NCI-H146 (cell line): ENCODE measurements around the gene MET.

Source experiments
- DNase-seq: peaks from one replicate; lab custom pipeline; 2025; lab: John Stamatoyannopoulos, UW

MET gene

DNA sequence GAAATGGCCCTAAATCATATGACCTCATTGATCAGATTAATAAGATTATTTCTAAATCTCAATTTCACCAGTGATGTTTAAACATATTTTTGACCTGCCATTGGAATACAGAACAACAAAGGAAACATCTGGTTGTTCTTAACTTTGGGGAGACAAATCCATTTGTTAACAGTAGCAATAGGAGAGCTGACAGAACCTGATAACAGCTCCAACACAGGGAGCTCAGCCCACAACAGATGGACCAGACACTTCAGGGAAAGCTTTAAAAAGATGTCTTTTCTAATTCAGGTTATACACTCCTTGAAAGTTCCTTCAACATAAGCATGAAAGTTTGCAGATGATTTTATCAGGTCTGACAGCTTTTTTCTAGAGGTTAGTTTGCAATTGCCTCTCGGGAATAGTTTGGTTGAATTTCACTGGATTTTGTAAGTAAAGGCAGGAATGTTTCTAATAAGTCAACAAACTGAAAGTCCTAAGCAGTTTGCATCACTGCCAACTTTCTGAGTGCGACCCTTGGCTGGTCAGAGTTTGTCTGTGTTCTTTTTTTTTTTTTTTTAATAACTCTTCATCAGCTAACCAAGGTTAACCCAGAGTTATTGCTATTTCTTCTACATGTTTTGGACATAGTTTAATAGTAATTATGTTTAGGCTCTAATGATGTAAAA is 6.5 kb upstream of the MET start:
- no peak for DNase-seq

GRCh38 chr7:116669769-116670168 is 2.2 kb upstream of the MET start:
- no peak for DNase-seq

GRCh38 chr7:116670409-116671015 is 1.5 kb upstream of the MET start:
- no peak for DNase-seq

GRCh38 chr7:116671111-116671510 is 885 bp upstream of the MET start:
- DNase-seq = no peak

DNA sequence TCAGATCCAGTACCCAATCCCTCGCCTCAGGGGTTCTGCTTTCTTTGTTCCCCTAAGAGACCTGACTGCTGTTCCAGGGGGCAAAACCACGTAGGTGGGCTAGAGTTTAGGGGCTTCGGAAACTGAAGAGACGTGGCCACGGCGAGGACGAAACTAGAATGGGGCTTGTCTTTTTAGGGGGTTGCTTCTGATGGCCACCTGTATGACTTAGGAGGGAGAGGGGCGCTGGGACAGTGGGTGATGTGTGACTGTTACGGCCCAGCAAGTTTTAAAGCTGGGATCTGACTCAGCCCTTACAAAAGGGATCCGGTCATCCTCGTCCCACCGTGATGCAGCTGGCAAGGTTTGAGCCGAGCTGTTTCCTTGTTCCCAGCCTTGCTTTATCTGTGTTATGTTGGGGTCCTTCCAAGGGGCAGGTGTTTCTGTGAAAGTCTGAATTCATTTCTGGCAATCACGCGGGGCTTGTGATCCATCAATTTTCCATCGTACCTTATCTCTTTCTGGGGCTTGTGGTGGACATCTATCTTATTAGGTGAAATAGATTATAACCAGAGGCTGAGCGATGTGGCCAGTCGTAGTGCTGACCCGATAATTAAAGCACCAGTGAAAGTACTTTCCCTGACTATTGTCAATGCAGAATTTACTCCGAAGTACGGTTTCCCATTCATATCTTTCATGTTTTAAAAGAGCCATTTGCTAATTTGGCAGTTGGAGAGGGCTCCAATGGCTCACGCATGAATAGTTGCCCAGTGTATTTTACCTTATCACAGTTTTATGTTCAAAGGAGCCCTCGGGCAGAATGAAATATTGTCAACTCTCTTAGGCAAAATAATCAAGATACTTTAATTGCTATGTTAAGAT is 830 bp downstream of the MET start:
- peak; percentile 11 for DNase-seq

- DNase-seq = no peak
Observed at GRCh38 chr7:116673457-116673865, 1.5 kb downstream of the MET start.

- no peak for DNase-seq
Observed at GRCh38 chr7:116674508-116675173, 2.6 kb downstream of the MET start.

DNA sequence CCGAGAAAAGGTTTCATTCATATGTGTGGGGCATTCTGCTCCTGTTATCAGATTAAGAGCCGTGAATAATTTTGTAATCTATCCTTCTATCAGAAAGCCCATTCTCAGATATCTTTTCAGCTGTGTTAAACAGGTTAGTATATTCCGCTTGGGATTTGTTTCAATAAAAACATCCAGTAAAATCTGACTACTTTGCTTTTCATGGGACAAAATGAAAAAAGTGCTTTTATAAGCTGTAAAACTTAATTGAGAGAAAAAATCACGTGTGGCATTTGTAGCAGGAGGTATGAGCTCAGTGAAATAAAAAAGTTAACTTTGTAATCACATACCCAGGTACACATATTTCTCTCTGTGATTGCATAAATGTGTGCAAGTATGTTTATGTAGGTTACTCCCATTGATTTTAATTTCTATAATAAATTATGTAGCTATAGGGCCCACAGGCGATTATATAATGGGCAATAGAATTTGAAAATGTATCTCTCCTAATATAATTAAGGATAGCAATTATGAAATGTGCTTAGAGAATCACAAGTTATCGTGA is 3.9 kb downstream of the MET start:
- no peak for DNase-seq

- no peak for DNase-seq
Observed at GRCh38 chr7:116678780-116679179, 6.8 kb downstream of the MET start.

DNA sequence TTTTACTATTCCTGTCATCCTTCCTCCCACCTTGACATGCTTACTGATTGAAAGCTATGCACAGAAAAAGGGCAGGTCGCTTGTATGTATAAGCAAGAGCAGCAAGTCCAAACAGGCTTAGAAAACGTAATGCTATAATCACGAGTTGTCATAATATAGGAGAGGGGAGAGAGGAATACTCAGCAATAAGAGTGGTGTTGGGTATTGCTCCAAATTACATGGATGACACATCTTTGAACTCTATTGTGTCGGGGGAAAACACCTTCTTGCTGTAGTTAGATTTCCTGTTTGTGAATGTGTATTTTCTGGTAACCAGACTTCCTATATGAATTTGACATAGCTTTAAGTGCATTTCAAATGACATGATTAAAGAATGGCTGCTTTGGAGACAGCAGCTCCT is 7.5 kb downstream of the MET start:
- no peak for DNase-seq

DNA sequence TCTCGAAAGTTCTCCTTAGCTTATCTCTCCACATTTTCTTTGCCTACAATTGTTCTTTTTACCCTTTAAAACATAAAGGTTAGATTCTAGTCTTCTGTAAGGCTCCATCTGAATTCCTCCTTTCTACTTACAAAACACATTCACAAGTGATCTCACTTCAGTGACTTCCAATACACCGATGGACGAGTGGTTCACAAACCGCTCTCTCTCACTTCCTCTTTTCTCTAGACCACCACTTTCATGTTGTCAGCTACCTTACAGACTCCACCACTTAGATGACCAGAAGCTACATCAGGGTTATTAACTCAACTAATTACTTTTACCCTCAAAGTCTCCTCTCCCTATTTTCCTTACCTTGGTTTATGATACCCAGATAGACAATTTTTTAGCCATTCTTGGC is 11.8 kb downstream of the MET start:
- DNase-seq = no peak

- no peak for DNase-seq
Observed at GRCh38 chr7:116686033-116686432, 14.0 kb downstream of the MET start.

GRCh38 chr7:116686812-116687419 is 14.9 kb downstream of the MET start:
- no peak for DNase-seq

DNA sequence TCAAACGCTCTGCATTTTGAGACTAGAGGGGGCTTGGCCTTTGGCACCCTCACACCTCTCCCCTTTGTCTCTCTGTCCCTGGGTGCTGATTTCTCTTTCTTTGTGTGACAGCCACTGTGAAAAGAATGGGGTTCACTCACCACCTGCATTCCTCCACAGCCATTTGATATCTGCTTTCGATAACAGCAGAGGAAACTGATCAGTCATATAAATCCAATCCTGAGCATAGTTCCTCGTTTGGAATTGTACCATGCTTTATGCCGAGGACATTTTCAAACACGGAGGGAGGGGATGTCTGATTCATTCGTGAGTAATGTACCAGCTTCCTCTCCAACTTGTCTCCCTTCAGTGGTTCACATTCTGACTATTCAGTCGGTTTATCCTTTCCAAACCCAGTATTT is 15.8 kb downstream of the MET start:
- no peak for DNase-seq

DNA sequence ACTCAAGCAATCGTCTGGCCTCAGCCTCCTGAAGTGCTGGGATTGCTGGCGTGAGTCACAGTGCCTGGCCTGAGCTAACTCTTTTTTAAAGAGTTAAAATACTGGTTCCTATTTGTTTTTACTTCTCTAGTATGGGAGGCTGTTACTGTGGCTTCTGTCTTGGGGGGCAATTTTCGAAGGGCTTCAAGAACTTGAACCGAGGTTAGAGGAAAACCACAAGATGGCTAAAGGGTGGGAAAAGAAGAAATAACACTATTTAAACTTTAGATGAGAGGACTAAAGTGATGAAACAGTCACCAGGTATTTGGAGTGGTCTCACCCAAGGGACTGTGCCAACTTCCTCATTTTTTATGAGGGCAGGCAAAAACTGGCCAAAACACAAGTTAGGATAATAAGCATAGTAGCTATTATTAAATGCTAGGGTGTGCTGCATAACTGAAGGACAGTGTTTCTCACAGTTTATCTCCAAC is 17.8 kb downstream of the MET start:
- DNase-seq = no peak

DNA sequence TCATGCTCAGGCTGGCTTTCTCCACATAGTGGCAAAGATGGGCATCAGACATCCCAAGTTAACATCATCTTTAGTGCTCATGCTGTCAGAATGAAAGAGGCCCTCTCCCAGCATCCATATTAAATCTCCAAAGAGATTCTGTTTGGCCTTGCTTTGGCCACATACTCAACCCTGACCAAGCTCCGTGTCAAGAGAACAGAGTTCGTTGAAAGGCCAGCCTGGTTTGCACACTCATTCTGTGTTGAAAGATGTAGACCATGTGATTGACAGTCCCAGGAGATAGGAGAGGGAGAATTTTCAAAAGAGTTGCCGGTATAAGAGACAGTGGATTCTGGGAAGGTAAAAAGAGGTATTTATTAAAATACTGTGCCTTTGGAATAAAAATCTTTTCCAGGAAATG is 19.7 kb downstream of the MET start:
- DNase-seq = no peak

GRCh38 chr7:116692401-116693308 is 20.7 kb downstream of the MET start:
- DNase-seq = no peak

- no peak for DNase-seq
Observed at GRCh38 chr7:116696707-116697106, 24.7 kb downstream of the MET start.

- DNase-seq = no peak
Observed at GRCh38 chr7:116697152-116697551, 25.2 kb downstream of the MET start.

DNA sequence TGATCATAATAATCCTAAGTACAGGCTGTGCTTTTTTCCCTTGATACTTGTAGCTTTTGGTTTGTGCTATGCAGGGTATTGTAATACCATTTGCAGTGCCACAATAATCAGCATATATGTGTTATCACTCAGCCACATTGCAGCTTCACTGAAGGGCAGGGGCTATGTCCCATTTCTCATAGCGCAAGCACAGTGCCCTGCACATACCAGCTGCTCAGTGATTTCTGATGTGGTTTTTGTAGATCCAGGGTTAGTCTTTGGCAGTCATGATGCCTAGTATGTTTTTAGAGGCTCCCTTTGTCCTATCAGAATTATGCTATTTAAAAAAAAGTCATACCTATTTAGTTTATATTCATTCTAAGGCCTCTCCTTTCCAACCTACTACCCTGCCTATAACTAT is 25.8 kb downstream of the MET start:
- DNase-seq = no peak

DNA sequence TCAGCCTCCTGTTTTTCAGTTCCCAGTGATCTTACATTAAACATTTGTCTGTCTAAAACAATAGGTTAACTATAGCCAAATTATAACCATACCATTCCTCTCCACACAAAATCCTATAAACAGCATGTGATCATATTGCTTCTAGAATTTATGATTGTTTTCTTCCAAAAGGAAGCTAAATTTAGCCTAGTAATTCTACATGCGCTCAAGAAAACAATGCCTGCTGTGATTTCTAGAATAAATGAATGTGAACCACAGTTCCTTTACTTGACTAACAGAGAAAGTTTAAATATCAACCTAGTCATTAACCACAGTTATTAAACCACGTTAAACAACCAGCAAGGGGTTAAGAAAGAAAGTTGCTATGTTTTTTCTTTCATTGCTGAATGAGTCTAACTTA is 26.4 kb downstream of the MET start:
- DNase-seq = no peak
